Sciatic nerve (tissue), 2 donors: ENCODE results near the gene MYO1D. TPM values are rescaled to one million over a fixed set of nuclear protein-coding genes. Genes with fewer than 3 reads are reported as not detected.
"Not testable (repeated sequence)": the region's sequence is repeated elsewhere in the genome, so short reads cannot be mapped to it uniquely, and the experiment has no call there.

Experiments
- ATAC-seq: fragments of 200-7000 bp; cut with Tn5 transposase; one replicate; pipeline ENCODE4 v1.9.1; 2020; ENCODE audit warnings: mild to moderate bottlenecking, moderate library complexity
- DNase-seq: peaks from one replicate; pipeline ENCODE4 v3.0.0-alpha.2; 2020; ENCODE audit warnings: low spot score
- intact Hi-C: fragments of 100-400 bp; cut with DNase I; formaldehyde crosslinking; loops from one replicate; pipeline ENCODE4 v1.14.2; 2022
- total RNA-seq: library from RNA; stranded (reverse); fragmentation: NEBNext Ultra II Directional; extraction: Animal tissue kit (Norgen Biotek cat#: 25700); gene quantifications from one replicate; pipeline ENCODE4 v1.2.1, GENCODE V29; 2021
- donor health status: DM: no; HTN: no; CAD: no.
- donor health status: DM: no; HTN: no; CAD: no.

Gene MYO1D
- total RNA-seq, 1 donor from 2014 or later: 57.8 TPM

DNA sequence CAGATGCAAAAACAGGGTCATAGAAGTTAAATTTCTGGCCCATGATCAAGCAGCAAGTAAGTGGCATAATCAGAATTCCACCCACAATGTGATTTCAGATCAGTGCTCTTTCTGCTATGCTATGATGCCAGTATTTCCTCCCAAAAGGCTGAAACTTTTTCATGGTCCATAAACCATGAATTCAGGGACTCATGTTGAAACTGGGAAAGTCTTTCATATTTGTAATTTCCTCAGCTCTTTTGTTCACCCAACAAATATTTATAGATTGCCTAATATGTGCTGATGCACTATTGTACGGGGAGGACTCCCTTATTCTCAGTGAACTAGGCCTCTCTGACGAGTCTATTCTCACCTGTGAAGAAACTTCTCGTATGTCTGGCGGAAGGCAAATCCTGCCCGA is 156.3 kb downstream of the MYO1D start:
- no peak for DNase-seq
- intact Hi-C loops: loop anchor here (5.0 kb wide), 1 partner anchor 1822 kb away; no protein-coding TSS in a partner anchor
- ATAC-seq: no peak

DNA sequence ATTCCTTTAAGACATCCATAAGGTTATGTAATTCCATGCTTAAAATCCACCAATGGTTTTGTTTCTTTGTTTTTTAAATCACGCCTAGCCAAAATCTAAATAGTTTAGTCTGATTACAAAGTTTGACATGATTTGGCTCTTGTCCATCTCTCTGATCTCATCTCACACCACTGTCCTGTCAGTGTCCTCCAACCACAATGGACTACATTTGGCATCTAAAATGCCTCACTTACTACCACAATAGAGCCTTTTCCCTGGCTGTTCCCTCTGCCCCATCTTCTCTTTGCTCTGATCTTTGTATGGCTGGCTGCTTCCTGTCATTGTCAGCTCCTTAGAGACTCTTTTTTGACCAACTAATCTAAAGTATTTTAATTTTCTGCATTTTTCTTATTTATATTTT is 157.2 kb downstream of the MYO1D start:
- ATAC-seq: no peak
- DNase-seq: no peak
- intact Hi-C loops: loop anchor here (5.0 kb wide), 1 partner anchor 1823 kb away; no protein-coding TSS in a partner anchor

DNA sequence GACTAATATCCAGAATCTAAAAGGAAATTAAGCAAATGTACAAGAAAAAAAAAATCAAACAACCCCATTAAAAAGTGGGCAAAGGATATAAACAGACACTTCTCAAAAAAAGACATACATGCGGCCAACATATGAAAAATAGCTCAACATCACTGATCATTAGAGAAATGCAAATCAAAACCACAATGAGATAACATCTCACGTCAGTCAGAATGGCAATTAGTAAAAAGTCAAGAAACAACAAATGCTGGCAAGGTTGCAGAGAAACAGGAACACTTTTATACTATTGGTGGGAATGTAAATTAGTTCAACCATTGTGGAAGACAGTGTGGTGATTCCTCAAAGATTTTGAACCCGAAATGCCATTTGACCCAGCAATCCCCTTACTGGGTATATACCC is 162.0 kb downstream of the MYO1D start:
- ATAC-seq, intact Hi-C loops, DNase-seq: not testable (repeated sequence)

DNA sequence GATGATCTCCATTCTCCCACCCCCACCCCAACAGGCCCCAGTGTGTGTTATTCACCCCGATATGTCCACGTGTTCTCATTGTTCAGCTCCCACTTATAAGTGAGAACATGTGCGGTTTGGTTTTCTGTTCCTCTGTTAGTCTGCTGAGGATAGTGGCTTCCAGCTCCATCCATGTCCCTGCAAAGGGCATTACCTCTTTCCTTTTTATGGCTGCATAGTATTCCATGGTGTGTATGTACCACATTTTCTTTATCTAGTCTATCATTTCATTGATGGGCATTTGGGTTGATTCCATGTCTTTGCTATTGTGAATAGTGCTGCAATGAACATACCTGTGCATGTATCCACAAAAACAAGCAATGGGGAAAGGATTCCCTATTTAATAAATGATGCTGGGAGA is 162.7 kb downstream of the MYO1D start:
- intact Hi-C loops: not testable (repeated sequence)

DNA sequence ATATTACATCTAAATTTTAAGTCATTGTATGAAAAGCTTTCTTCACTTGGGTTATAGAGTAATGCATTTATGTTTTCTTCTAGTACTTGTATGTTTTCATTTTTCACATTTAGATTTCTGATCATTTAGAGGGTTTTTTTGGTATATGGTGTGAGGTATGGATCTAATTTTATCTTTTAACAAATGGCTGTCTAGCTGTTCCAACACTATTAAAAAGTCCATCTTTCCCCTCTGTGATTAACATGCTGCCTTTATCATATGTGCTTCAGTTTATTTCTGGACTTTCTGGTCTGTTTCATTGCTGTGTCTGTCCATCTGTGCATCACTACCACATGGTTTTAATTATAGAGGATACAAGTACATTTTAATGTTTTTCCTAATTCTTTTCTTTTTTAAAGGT is 163.8 kb downstream of the MYO1D start:
- DNase-seq (no peak), ATAC-seq (no peak)
- intact Hi-C loops: no loop called here

More for the DNA sequence above, 162.7 kb downstream of the MYO1D start:
- ATAC-seq, DNase-seq: not testable (repeated sequence)

DNA sequence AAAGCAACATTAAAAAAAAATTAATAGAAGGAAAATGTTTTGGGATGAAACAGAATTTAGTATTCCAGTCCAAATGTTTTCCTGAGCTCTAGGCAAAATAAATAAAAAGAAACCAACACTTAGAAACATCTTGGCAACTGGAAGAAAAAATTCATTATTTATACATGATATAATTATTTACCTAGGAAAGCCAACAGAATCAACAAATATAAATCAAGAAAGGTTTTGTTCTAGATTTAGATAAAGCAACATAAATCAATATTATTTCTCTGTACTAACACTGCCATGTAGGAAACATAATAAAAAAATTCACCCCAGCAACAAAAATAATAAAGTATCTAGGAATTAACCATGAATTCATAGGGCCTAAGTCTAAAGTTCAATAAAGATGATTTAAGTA is 167.4 kb downstream of the MYO1D start:
- DNase-seq: no peak
- no peak for ATAC-seq
- intact Hi-C loops: no loop called here

DNA sequence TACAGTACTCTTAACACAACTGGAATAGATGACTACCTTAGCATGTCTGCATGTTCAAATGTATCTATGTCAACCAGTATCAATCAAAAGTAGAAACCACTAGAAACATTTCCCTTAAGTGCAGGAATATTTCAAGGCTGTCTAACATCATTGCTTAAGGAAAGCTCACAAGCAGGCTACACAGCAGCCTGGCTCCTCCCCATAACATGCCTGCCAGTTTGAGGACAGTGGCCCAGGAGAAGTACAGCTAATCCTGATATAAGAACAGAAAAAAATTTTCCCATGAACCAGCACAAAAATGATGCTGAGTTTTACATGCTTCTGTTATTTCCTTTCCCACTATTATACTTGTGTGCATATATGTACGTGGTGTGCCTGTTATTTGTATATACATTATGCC is 175.1 kb downstream of the MYO1D start:
- DNase-seq: no peak
- no peak for ATAC-seq
- intact Hi-C loops: no loop called here

DNA sequence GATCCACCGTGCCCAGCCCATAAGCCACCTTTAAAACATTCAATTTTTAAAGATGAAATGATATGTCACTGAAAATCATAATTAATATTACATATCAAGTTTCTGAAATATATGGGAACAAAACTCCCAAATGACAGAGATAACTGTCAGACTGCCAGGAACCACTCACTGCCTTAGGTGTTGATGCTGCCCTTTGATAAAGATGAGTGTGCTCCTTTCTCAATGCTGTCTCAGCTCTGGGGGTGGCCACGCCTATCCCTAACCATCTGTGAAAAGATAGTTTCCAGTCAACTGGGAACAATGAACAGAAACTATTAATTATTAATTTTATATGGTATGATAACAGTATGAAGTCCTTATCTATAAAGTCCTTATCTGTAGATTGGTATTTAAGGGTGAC is 177.7 kb downstream of the MYO1D start:
- DNase-seq: no peak
- ATAC-seq: no peak
- intact Hi-C loops: no loop called here

DNA sequence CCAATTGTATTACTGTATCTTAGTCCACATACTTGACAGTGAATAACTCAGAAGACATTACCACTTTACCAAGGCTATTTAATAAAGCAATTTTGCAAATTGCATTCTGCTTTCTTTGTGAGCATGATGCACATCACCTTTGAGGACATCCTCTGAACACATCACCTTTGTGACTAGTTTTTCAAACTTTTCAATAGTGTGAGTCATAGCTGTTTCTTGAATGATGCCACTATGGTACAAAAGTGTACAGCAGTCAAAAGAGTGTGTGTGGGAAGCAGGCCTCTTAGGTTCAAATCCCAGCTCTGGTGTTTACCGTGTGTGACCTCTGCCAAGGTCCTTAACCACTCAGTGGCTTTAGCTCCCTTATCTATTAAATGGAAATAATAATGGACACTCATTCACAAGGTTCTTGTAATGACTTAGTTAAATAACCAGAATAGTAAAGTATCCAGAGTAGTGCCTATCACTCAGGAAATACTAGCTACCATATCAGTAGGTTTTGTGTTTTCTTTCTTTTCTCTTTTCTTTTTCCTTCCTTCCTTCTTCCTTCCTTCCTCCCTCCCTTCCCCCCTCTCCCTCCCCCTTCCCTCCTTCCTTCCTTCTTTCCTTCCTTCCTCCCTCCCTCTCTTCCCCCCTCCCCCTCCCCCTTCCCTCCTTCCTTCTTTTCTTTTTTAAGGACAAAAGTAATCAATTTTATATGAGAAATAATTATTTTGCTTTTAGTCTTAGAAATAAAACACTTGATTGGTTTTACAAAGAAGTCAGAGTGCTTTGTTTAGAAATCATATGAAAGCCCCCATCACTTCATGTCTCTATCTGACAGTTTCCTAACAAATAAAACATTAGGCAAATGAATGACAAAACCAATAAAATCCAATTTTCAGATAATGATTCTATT is 178.9 kb downstream of the MYO1D start:
- no peak for ATAC-seq
- intact Hi-C loops: no loop called here
- no peak for DNase-seq

DNA sequence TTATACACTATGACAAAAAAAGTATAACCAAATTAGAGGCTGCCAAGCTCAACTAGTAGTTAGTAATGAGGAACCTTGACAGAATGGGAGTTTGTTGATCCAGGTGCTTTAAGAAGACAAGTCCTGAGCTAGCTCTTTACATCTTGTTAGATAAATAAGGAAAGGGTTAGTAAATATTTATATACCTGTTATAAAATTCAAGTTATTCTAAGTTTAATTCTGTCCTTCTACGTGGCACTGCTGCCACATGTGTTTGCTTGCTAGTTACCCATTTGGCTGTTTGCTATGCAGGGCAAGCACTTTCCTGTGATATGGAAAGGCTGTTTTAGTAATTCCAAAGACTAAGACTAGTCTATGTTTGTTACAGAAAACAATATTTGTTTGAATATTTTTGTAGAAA is 180.5 kb downstream of the MYO1D start:
- DNase-seq: no peak
- intact Hi-C loops: no loop called here
- no peak for ATAC-seq

DNA sequence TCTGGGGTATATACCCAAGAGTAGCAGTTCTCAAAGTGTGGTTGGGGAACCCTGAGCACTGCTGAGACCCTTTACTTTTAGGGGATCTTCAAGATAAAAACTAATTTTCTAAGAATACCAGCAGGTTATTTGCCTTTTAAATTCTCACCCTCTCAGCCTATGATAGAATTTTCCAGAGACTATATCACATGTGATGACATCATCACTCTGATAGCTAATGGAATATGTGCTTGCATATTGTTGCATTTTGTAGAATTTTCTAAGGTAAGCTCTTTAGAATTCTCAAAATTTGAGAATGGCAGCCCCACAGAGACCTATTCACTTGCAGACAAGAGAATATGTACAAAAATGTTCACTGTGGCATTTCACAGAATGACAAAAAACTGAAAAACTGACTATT is 181.1 kb downstream of the MYO1D start:
- intact Hi-C loops: no loop called here
- ATAC-seq (no peak), DNase-seq (no peak)

DNA sequence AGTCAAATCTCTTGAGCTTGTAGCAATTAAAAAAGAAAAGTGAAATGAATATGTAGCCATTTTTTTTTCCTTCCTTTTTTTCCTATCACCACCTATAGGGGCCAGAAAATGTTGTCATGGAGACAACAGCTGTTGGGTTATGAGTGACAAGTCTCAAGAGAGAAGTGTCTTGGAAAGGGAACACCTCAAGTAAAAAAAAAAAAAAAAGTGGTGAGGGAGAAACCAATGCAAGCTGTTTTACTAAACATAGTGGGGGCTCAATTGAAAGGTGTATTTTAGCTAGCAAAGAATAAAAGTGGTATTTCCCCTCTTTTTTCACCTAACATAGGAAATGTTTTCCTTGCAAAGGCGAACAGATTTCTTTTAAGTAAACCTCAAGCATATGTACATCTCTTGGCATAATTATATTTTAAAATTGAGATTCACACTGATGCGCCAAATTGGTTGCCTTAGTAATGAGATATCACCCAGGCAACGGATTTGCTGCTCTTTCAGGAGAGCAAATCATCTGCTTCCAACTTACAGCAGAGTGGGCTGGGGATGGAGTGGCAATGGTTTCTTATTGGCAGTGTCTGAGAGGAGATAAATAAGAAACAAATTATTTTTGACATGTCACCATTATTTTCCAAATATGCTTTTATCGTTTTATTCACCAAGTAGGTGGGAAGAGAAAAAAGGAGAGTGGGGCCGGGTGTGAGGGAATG is 183.6 kb downstream of the MYO1D start:
- DNase-seq (no peak), ATAC-seq (no peak)
- intact Hi-C loops: no loop called here

DNA sequence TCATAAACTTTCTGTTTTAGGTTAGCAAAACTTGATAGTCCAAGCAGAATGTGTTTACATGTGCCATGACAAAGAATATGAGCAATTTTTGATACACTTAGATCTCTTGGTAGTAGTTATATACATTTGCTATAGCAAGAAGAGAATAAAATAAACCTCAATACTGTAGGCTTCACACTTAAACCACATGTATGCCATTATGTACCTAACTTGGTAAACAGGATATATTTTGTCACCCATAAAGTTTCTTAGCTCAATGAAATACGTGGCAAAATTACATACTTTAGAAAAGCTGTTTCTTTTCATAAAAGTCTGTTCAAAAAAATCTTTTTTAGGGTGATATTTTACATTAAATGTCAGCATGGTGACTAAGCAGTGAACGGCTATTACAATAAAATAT is 184.7 kb downstream of the MYO1D start:
- ATAC-seq (no peak), DNase-seq (no peak)
- intact Hi-C loops: no loop called here

DNA sequence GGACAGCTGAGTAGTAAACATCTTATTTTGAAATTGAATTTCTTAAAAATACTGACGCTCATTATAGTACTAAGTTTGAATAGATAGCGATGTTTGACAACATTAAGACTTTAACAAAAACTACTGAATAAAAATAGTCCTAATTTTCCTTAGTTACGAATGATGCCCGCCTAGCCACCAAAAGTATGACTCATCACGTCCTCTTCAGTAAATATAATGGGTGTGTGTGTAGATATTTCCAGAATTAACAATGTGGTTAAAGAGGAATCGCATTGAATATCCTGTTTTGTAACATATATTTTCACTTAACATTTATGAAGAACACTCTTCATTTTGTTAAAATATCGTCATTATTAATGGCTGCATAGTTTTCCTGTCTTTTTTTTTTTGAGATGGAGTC is 187.6 kb downstream of the MYO1D start:
- ATAC-seq: no peak
- DNase-seq: no peak
- intact Hi-C loops: no loop called here

DNA sequence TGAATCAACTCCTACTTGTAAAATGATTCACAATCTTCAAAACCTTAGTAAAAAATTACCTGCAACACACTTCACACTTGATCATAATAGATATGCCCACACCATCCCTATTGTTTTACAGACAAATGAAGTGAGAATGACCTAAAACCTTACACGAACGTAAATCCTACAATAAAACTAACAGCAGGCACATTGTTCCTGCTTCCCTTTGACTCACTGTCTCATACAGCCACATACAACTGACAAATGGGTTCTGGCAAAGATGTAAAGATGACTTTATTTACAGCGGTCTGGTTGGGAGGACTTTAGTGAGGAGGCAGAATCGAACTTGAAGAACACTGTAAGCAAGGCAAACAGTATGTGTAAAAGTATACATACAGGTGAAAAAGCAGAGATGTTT is 188.7 kb downstream of the MYO1D start:
- no peak for DNase-seq
- intact Hi-C loops: no loop called here
- ATAC-seq: no peak

DNA sequence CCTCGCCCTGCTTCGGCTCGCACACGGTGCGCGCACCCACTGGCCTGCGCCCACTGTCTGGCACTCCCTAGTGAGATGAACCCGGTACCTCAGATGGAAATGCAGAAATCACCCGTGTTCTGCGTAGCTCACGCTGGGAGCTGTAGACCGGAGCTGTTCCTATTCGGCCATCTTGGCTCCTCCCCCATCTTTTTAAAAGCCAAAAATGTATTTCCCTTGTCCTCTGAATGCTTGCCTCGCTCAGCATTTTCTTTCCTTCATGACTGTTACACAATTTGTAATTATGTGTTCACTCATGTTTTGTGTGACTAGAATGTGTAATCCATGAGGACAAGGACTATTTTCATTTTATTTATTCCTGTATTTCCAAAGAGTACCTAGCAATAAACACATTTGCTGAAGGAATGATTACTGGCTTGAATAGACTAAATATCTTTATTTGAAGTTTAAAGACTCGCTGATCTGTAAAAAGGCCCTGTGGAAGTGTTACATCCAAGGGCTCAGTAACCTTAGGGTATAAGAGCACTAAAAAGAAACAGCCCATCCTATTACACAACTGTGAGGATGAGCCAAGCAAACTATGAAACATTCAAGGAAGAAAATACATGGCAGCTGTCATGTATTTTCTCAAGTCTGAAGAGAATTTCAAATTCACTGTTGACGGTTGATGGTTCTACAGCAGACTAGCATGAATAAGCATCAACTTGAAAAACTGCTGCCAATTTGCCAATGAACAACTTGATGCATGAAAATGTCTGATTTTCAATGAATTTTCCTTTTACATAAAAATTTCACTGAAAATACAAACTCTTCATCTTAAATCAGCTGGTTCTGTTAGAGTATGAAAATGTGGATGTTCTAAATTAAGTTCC is 192.6 kb downstream of the MYO1D start:
- no peak for ATAC-seq
- no peak for DNase-seq
- intact Hi-C loops: no loop called here

DNA sequence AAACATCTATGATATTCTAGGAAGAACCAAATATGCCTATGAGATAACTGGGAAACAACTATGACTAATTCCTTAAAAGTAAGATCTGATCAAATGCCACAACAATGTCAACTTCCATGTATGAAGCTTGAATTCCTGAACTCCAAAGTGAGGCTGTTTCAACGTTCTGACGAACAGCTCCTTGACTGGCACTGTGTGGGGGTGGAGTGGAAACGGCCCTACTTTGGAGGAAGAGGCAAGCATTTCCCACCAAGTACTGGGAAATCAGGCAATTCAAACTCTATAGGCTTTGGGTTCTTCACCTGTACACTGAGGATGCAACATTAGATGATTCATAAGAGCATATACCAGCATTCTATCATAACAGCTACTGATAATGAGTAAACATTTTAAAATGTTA is 203.0 kb downstream of the MYO1D start:
- intact Hi-C loops: no loop called here
- no peak for ATAC-seq
- no peak for DNase-seq

DNA sequence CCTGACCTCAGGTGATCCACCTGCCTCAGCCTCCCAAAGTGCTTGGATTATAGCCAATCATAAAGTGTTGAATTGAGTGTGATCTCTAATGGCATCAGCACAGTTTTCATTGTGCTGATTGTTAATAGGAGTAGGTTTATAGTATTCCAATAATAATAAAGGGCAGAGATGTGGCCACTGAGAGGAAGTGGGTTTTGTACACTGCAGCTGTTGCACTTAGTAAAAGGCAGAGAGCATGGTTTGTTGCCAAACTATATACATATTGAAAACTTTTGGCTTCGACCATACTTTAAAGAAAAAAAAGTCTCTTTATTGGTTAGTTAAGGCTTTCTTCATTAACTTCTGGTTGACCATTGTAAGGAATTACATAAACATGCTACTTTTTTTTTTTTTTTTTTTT is 204.2 kb downstream of the MYO1D start:
- no peak for ATAC-seq
- intact Hi-C loops: no loop called here
- no peak for DNase-seq

DNA sequence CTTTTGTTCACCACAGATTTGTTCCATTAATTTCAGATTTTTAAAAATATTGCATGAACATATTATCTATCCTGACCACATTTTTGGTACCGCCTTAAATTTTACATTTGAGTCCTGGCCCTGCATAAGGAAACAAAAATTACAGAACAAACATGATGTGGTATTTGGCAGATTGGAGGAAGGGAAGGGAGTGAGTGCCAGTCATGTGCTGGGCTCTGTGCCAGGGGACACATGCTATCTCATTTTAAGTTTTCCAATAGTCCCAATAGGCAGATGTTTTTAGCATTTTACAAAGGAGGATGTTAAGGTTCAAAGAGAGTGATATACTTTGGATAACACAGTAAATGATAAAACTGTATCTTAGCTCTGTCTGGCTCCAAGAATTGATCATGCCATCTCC is 205.0 kb downstream of the MYO1D start:
- intact Hi-C loops: no loop called here
- peak; percentile 74 for DNase-seq
- ATAC-seq: peak; percentile 39
